GM19395 (cell line): ENCODE measurements around the gene NHLH1.

Experiments
- ATAC-seq: cut with Tn5 transposase; IDR thresholded peaks from one replicate; pipeline ENCODE4 v1.9.1; 2021; ENCODE audit warnings: mild to moderate bottlenecking, moderate library complexity; ENCODE audit not compliant: unreplicated experiment

NHLH1 gene

DNA sequence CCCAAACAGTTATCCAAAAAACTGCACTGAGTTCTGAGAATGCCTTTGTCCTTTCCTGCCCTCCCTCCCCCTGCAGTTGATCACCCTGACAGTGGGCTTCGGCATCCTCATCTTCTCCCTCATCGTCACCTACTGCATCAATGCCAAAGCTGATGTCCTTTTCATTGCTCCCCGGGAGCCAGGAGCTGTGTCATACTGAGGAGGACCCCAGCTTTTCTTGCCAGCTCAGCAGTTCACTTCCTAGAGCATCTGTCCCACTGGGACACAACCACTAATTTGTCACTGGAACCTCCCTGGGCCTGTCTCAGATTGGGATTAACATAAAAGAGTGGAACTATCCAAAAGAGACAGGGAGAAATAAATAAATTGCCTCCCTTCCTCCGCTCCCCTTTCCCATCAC is 8.8 kb upstream of the NHLH1 start:
- no peak for ATAC-seq

DNA sequence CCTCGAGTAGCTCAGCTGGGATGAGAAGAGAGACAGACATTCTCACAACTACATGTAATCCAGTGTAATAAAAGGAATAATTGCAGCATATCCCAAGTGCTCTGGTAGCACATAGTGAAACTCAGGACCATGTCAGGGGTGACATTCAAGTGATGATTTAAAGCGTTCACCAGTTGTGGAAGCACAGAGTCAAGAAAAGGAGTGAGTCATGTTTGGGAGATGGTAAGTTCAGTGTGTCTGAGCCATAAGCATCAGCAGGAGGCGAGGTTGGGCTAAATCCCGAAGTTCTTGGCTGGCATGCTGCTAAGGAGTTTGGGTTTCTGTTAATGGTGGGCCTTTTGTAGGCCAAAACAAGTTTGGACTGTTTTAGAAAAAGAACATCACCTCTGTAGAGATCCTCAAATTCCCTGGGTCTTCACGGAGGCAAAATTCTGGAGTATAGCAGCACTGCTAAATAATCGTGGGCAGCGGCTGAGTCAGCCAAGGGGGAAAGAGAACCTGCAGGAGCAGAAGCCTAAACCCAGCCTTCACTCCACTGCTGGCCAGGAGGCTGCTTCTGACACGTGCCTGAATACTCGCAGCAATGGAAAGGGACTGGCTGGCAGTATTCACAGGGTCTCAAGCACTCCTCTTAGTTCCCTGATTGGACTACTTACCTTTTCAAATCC is 7.2 kb upstream of the NHLH1 start:
- ATAC-seq, result no peak

DNA sequence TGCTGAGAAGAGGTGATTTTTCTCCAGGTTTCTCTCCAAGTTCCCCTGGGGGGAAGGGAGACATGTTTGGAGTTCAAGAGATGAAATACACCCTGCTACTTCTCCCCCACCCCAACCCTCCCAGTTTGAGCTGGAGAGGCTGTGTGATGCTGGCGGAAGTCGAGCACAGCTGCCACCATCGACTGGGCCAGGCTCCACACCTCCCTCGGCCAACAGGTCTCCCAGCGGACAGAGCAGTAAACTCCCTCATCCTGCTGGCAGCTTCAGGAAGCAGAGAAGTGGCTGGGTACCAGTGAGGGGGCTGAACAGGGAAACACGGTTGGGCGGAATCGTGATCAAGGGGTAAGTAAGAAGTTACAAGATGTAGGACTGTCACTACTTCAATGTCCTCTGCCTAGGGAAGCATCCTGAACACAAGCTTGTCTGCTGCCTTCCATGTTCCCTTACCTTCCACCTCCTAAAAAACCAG is 6.6 kb upstream of the NHLH1 start:
- no peak for ATAC-seq

DNA sequence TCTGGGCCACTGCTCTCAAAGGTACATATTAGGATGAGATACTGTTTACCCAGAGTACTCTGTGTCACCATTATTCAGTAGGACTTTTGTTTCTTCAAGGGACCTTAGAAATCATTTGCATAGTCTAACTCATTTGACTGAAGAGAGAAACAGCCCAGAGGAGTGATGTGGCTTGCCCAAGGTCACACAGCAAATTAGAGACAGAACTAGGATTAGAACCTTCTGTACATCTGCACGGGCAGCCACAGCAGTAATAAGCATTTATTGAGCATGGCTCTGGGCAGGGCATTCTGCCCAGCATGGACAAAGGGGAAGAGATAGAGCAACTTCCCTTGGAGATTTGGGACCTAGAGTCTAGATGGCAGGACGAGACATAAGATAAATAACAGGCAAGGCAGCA is 5.7 kb upstream of the NHLH1 start:
- ATAC-seq, result no peak

DNA sequence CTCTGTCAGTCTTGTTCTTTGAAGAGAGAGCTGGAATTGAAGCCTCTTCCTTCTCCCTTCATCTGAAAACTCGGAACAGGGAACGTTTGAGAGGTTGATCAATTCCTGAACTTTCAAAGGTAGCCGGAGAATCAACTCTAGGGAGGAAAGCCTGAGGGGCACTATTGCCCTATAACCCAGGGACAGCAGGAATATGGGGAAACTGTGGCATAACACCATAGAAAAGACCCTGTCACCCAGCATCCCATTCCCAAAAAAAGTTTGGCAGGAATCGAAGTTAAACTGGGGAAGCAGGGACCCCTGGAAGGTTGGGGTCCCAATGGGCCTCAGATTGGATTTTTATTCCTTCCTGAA is 5.1 kb upstream of the NHLH1 start:
- ATAC-seq, result no peak

DNA sequence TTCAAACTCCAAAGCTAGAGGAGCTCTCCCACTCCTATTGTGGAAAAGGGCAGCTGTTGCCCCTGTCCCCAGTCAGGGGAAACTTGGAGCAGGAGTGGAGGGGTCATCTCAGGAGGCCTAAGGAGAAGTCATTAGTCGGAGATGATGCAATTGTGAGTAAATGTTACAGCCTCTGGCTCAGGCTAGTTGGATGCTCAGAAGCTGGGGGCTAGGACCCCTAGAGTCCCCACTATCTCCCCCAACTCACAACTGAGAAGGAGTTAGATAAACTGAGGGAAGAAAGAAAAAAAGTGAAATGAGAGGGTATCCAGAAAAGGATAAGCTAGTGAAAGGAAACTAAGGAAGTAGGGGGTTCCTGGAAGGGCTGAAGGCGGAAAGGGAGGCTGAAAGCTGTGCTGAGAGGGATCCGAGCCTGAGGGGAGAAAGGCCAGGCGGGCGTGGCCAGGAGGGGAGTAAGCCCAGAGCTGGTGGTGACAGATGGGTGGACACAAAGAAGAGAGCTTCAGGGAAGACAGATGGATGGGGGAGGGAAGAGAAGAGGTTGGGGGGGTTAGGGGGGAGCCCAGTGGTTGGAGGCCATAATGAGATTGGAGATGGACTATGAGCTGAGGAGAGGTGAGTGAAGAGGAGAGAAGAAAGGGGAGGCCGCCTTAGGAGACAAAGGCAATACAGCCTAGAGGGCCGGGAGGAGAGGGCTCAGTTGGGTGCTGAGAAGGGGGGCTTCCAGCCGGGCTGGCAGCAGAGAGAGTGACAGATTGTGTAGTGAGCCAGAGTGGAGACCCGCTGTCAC is 4.5 kb upstream of the NHLH1 start:
- ATAC-seq, result no peak

DNA sequence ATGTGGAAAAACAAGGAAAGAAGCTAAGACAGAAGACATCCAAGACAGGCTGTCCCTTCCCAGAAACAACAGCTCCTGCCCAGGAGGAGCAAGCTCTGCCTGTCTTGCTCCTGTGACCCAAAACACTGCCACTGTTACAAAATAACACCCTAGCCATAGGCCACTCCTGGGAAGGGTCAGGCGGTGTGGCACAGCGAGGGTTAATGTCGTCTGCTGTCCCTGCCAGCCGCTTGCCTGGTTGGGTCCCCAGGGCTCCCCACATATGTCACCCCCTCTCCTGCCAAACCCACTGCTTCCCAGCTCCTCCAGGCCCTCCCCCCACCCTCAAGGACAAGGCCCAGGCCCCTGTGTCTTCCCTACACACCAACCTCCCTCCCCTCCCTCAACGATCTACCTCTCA is 3.9 kb upstream of the NHLH1 start:
- no peak for ATAC-seq

DNA sequence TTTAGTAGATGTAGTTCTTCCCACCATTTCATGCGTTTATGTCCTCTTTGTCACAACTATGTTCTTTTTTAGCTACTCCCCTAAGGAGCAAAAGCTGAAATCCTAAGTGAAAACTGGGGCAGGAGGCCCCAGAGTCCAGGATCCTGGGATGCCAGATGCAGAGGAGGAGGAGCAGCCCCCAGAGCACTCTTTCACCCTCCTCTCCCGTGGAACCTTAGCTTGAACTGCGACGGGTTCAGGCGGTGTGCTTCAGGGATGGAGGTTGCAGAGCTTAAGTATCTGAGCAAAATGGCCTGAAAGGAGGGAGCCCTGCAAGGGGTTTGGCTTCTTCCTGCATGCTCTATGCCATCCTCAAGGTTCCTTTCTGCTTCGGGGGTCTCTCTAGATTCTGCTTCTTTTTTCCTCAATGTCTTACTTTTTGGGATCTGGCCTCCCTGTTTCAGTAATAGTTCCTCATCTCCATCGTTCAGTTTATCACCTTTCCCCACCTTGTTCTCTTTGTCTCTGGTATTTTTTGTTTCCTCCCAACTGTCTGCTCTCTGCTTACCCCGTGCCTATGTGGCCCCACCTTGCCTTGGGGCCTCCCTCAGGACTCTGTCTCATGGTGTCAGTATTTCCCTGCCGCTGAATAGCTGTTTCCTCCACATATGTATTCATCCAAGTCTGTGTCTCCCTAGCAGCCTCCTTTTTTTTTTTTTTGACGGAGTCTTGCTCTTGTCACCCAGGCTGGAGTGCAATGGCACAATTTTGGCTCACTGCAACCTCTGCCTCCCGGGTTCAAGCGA is 2.7 kb upstream of the NHLH1 start:
- no peak for ATAC-seq

DNA sequence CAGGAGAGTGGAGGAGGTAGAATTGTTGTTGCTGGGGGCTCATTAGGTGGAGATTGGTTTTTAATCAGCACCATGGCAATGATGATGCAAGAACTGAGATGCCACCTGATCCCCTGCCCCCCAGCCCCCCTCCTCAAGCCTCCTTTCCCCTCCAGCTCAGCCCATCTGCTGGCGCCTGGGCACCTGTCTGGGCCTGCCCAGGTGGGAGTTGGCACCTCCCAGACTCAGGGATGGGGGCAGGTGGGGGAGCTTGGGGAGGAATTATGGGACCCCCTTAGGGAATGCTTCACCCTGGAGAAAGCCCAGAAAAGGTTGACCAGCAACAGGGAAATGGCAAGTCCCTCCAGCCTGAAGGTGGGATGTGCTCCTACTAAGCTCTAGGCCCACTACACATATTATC is 1.5 kb upstream of the NHLH1 start:
- ATAC-seq, result no peak

DNA sequence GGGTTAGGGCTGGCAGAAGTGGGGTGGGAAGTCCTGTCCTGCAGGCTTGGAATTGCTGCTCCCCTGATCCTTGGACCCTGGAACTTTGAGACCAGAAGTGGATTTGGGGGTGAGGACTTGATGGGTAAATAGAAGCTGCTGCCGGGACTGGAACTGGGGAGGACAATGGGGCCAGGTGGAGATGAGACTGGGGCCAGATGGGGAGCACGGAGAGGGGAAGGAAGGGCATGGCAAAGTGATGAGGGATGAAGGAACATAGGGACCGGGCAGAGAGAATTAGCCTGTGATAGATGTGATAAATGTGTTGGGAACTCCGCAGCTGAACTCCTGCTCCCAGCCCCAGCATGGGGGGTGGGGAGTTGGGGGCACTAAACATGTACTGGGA is 637 bp downstream of the NHLH1 start:
- ATAC-seq, result no peak

DNA sequence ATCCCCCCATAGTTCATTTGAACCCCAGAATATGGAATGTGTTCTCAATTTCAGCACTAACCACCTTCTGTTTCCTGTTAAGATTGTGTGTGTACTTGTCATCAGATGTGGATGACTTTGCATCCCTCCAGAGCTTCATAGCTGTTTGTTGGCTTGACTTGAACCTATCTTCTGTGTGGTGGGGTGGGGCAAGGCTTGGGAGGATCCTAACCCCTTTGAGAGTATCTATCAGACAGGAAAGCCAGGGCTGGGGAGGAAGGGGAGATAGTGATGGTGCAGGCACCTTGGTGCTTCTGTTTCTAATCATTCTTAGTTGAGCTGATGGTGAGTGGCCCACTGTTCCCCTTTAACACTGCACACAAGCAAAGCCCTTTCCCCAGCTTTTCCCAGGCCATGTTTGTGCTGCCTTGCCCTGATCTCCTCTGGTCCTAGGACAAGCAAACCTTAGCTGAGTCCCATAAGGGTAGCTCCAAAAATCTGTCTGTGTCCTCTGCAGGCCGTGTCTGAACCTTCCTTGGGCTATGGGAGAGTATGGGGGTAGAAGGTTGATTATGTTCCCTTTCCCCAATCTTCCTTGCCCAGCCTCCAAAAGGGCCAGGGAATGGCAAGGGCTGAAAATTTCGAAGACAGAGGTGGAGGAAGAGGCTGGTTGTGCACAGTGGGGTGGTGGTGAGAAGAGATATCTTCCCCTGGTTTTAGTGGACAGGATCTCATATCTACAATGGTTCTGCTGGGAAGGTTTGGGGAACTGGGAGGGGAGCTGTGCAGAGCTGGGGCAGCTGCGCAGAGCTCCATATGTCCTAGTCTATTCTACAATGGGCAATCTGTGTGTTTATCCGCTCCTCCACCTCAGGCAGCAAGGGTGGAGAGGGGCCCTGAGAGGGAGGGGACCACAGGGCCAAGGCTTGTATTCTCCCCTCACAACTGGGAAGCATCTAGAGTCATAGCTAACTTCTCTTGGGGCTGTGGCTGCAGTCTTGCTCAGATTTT is 1.4 kb downstream of the NHLH1 start:
- ATAC-seq, result no peak

DNA sequence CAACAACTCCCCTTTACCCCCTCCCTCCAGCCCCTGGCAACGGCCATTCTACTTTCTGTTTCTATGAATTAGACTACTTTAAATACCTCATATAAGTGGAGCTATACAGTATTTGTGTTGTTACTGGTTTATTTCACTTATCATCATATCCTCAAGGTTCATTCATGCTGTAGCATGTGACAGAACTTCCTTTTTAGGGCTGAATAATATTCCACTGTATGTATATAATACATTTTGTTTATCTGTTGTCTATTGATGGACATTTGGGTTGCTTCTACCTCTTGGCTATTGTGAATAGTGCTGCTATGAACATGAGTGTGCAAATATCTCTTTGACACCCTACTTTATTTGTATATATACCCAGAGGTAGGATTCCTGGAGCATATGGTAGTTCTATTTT is 2.2 kb downstream of the NHLH1 start:
- no peak for ATAC-seq

DNA sequence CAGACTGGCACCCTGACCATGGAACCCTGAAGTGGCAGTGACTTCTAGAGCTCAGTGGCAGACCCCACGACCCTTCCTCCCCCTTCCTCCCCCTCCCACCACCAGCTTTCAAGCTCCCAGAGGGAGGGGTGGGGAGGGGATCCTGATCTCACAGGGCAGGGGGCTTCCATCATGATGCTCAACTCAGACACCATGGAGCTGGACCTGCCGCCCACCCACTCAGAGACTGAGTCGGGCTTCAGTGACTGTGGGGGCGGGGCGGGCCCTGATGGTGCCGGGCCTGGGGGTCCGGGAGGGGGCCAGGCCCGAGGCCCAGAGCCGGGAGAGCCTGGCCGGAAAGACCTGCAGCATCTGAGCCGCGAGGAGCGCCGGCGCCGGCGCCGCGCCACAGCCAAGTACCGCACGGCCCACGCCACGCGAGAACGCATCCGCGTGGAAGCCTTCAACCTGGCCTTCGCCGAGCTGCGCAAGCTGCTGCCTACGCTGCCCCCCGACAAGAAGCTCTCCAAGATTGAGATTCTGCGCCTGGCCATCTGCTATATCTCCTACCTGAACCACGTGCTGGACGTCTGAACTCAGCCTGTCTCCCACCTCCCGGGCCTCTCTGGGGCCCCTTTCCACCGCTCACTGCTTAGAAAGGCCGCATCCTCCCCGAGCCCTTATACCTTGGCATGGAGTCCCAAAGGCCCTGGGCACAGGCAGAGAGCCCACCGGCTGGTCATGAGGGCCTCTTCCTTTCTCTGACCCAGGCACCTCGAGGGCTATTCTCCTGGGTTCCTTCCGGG is 3.9 kb downstream of the NHLH1 start:
- no peak for ATAC-seq

DNA sequence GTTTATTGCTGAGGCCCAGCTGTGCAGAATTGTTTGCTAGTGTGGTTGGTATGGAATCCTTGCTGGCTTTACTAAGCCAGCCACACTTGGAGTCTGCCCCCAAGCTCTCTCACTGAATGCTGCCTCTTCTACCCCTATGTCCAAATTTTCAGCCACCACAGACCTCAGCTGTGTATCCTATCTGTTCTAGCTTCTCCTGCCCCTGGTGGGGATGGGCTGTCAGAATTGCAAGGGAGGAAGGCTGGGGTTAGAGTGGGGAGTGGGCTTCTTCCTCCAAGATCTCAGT is 4.4 kb downstream of the NHLH1 start:
- no peak for ATAC-seq

DNA sequence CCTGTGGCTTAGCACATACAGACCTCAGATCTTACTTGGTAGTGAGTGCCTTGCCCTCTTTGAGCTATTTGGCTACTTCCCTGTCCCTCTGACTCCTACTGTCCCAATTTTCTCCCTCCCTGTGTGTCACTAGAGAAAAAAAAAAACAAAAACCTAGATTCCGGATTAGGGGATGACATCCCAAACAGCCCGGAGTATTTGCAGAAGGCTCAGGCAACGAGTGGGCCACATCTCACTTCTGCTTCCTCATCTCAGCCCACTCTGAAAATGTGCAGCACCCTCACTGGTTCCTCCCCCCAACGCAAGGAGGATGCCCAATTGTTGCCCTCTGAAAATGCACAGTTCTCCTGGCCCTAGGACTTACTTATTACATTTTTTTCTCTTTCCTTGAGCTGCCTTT is 4.9 kb downstream of the NHLH1 start:
- ATAC-seq, result no peak

DNA sequence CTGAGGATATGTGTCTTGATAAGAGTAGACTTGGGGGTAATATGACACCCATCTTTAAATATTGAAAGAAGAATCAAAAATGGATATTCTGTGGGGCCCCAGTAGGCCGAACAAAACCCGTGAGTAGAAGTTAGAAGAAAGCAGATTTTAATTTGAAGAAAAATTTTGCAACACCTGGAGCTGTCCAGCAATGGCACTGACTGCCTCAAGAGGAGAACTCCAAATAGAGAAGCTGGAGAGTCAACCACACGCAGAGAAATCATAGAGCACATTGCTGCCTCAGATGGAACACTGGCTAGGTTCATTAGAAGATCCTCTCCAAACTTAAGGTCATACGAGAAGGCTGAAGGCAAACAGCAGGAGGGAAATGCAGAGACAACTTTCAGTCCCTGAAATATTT is 6.8 kb downstream of the NHLH1 start:
- no peak for ATAC-seq

DNA sequence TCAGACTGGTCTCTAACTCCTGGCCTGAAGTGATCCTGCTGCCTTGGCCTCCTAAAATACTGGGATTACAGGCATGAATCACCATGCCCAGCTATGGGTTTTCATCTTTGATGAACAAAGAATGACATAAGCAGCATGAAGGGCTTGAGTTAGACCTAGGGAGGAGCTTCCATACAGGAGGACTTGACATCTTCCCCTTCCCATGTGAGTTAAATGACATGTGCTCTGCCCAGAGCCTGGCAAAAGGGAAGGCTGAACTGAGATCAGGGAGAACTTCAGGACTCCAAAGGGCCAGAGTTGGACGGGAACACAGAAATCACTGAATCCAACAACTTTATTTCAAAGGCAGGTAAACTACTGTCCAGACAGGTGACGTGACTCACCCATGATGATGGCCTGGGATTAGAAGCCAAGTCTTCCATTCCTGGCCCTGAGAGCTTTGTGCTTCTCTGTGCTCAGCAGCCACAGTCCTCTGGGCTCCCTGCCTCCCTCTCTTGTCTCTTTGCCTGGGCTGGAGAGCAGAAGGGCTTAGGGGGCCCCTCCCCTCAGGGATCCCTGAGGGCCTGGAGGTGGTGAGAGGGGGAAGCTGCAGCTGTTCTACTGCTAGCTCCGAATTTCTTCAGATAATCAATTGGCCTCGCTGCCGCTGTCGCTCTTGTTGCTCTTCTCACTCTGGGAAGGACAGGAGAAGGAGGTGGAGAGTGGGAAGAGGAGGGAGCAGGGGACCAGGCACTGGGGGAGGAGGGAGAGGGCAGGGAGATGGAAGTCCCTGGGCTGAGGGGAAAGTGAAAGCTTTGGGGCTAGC is 7.6 kb downstream of the NHLH1 start:
- no peak for ATAC-seq

DNA sequence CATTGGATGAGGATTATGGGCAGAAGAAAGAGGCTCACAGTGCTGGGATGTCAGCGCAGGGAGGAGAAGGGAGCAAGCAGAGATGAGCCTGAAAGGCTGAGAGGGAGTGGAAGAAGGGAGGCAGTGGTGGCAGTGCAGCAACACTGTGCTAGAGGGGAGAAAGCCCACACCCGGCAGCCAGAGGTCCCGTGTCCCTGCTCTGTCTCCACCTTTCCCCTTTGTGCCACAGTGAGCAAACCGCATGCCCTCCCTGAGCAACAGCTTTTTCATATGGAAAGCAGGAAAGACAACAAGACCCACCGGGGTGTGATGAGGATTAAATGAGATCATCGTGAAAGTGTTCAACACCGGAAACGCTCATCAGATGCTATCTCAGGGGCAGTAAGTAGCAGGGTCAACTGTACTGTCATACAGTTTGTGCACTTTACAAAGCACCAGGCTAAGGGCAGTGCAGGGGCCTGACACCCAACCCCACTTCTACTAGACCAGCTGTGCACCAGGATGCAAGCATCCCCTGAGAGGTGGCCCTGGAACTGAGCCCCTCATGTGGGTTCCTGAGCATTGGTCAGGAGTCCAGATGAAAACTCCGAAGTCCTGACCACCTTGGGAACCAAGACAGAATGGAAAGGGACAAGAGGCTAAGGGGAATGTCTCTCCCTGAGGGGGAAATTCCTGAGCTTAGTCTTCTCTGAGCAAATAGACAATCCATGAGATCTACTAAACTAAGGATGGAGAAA is 9.1 kb downstream of the NHLH1 start:
- ATAC-seq, result peak; percentile 62
